ENCODE measurements around the gene CTNNA2. TPM values are rescaled to one million over a fixed set of nuclear protein-coding genes. Genes with fewer than 3 reads are reported as not detected.

CTNNA2 gene
- total RNA-seq, 1 donor from 2014 or later = not detected

GRCh38 chr2:79771493-79771892 lies 258.6 kb downstream of the CTNNA2 start:
- intact Hi-C loops (cut with DNase I) = no loop called here
- Histone ChIP-seq H3K36me3 (no peaks in the 10 kb centered on the region), H3K4me3 (no peak overlapping the region), H3K4me1 (no peaks in the 10 kb centered on the region), H3K27ac (no peak overlapping the region), H3K27me3 (no peaks in the 10 kb centered on the region), H3K9me3 (no peaks in the 10 kb centered on the region)
- no peak for DNase-seq
- ATAC-seq = no peak
- no peak for TF ChIP-seq CTCF (IDR thresholded peaks at IDR 0.05)

GRCh38 chr2:79774016-79774415 lies 261.2 kb downstream of the CTNNA2 start:
- H3K4me1 ChIP-seq = no peaks in the 10 kb centered on the region
- no peaks in the 10 kb centered on the region for H3K9me3 ChIP-seq
- H3K27ac ChIP-seq = no peak overlapping the region
- intact Hi-C loops (cut with DNase I) = no loop called here
- ATAC-seq = no peak
- H3K4me3 ChIP-seq = no peak overlapping the region
- no peaks in the 10 kb centered on the region for H3K27me3 ChIP-seq
- no peaks in the 10 kb centered on the region for H3K36me3 ChIP-seq
- TF ChIP-seq CTCF (IDR thresholded peaks at IDR 0.05) = no peak
- no peak for DNase-seq

GRCh38 chr2:79776461-79776860 lies 263.6 kb downstream of the CTNNA2 start:
- Histone ChIP-seq H3K27ac (no peak overlapping the region), H3K27me3 (no peaks in the 10 kb centered on the region), H3K4me1 (no peaks in the 10 kb centered on the region), H3K4me3 (no peak overlapping the region), H3K9me3 (no peaks in the 10 kb centered on the region), H3K36me3 (no peaks in the 10 kb centered on the region)
- ATAC-seq = no peak
- no peak for TF ChIP-seq CTCF (IDR thresholded peaks at IDR 0.05)
- no peak for DNase-seq
- intact Hi-C loops (cut with DNase I) = no loop called here

- no peaks in the 10 kb centered on the region for H3K36me3 ChIP-seq
- ATAC-seq = no peak
- no peak overlapping the region for H3K27ac ChIP-seq
- no peaks in the 10 kb centered on the region for H3K27me3 ChIP-seq
- H3K4me3 ChIP-seq = no peak overlapping the region
- intact Hi-C loops (cut with DNase I) = no loop called here
- TF ChIP-seq CTCF (IDR thresholded peaks at IDR 0.05) = no peak
- no peaks in the 10 kb centered on the region for H3K4me1 ChIP-seq
- no peak for DNase-seq
- H3K9me3 ChIP-seq = no peaks in the 10 kb centered on the region
These were observed 267.9 kb downstream of the CTNNA2 start for GRCh38 chr2:79780781-79781180.

- Histone ChIP-seq H3K27ac (no peak overlapping the region), H3K9me3 (no peaks in the 10 kb centered on the region), H3K4me3 (no peak overlapping the region), H3K4me1 (no peaks in the 10 kb centered on the region), H3K27me3 (no peaks in the 10 kb centered on the region), H3K36me3 (no peaks in the 10 kb centered on the region)
- ATAC-seq = no peak
- no peak for TF ChIP-seq CTCF (IDR thresholded peaks at IDR 0.05)
- intact Hi-C loops (cut with DNase I) = no loop called here
- DNase-seq = no peak
These were observed 270.0 kb downstream of the CTNNA2 start for GRCh38 chr2:79782576-79783452.

Data from upper lobe of right lung (tissue), 1 donor.